SKM-1 treated with dmso at 0.1 percent for 144 hours (cell line): ENCODE measurements around the gene HOXD10.

Source experiments
- DNase-seq: peaks from one replicate; lab custom pipeline; 2025; ENCODE audit not compliant: unreplicated experiment; lab: John Stamatoyannopoulos, UW

Gene HOXD10

DNA sequence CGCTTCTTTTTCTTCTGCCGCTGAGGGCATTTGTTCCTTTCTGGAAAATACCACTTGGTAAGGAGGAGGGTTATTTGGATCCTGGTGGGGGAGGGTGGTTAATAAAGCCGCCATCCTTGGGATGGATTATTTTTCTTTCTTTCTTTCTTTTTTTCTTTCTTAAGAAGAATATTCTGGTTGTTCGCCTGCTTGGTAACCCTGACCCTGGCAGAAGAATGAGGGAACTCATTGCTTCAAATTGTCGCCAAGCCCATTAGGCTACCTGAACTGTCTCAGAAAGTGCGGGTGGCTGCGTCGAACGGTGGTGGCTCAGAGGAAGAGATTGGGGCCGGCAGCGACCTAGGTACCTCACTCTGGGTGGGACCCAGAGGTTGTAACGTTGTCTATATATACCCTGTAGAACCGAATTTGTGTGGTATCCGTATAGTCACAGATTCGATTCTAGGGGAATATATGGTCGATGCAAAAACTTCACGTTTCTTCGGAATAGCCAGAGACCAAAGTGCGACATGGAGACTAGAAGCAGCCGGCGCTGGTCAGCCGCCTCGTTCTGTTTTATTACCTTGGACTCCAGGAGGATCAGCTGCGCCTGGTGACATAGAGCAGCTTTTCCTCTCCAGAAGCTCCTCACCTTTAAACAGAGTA is 33.5 kb downstream of the HOXD10 start:
- DNase-seq, result no peak

DNA sequence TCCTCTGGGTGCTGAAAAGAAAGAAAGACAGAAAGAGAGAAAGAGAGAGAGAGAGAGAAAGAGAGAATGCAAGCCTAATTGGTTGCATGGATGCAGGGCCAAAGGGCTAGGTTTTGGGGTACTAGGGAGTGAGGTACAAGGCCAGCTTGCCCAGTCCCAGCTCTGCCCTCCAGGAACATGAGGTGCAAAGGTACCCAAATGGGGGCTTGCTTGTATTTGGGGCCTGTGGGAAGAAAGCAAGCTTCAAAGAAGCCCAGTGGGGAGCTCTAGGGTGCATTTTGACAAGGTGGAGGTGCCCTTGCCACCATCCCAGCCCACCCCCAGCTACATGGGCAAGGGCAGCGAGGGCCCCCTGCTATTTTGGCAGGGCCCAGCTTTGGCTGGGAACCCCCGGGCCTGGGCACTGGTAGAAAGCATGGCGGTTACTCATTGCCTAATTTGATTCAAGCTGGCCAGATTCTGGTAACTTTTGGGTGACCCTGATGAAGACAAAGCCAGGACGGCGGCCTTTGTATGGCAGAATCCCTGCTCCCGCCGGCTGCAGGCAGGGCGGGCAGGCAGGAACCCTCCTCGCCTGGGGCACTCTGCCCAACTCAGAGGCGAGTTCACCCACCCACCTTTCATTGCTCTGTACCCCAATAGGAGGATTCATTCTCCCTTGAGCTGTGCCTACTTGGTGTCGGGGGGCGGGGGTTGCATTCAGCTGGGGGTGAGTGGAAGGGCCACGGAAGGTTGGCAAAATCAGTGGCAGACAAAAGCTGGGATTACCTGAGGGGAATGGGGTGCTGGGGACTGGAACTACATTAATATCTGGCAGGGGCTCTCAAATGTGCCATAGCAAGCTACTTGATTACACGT is 34.2 kb downstream of the HOXD10 start:
- no peak for DNase-seq

DNA sequence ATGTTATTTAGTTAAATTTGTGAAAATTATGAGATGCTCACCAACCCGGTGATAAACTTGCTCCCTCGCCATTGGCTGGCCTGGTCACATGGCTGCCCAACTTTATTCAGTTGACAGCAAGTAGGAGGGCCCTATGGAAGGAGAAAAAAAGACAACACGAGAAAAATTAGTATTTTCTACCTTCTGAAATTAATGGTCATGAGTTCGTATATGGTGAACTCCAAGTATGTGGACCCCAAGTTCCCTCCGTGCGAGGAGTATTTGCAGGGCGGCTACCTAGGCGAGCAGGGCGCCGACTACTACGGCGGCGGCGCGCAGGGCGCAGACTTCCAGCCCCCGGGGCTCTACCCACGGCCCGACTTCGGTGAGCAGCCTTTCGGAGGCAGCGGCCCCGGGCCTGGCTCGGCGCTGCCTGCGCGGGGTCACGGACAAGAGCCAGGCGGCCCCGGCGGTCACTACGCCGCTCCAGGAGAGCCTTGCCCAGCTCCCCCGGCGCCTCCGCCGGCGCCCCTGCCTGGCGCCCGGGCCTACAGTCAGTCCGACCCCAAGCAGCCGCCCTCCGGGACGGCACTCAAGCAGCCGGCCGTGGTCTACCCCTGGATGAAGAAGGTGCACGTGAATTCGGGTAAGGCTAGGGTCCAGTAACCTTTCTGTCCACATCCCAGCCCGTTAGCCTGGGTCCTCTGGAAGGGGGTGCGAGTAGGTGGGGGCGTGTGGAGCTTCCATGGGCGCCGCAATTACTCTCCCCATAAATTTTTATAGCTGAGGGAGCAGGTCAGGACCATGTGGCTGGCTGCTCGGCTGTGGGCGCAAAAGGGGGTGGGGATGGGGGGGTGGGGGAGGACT is 35.1 kb downstream of the HOXD10 start, which contains the start of gene HOXD4:
Gene HOXD4, plus strand, starts transcription at position 109 of the 846 bp plus-strand sequence. Its CDS starts 84 bp downstream, at position 193.
- no peak for DNase-seq

DNA sequence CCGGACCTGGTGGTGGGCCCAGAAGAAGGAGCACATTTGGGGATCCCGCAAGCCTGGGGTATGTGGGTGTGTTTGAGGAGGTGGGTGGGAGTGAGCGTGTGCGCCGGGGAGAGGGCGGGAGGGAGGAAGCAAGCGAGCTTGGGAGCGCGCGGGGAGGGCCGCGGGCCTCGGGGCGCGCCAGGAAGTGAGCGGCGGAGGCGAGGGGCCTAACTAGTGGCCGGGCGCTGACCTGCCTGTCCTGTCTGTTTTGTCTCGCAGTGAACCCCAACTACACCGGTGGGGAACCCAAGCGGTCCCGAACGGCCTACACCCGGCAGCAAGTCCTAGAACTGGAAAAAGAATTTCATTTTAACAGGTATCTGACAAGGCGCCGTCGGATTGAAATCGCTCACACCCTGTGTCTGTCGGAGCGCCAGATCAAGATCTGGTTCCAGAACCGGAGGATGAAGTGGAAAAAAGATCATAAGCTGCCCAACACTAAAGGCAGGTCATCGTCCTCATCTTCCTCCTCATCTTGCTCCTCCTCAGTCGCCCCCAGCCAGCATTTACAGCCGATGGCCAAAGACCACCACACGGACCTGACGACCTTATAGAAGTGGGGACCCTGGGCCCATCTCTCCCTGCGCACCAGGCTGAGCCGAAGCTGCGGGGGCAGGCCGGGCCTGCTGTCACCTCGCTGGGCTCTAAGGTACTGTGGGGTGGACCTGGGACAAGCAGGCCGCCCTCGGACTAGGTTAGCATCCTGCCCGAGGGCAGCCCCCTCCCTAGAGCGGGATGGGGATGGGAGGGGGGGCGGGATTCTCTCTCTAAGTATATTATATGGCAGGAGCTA is 36.0 kb downstream of the HOXD10 start:
- DNase-seq, result no peak

DNA sequence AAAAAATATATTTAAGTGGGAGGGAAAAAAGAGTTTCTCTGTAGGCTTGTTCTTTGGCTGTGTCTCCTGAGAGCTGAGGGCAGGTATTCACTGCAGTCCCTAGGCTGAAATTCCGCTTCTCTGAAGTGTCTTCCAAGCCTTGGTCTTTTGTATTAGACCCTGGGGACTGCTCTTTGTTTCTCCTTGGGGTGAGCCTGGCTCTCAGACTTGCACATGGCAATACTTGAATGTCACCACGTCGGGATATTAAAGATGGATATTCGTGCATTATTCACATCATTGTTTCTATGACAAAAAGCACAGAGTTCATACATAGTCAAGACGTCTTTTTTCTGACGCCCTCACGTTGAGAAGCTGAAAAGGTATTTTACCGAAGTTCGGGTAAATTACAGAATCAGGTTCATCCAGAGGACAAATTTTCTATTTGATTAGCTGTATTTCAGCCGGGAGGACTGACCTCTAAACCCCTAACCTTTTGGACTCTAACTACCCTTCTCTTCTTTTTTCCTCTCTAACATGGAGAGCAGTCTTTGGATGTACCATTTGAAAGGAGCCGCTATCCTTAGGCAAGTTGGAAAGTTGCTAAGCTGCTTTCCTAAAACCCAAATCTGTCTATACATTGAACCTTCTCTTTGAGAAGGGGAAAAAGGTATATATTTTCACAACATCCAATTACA is 38.1 kb downstream of the HOXD10 start:
- no peak for DNase-seq

DNA sequence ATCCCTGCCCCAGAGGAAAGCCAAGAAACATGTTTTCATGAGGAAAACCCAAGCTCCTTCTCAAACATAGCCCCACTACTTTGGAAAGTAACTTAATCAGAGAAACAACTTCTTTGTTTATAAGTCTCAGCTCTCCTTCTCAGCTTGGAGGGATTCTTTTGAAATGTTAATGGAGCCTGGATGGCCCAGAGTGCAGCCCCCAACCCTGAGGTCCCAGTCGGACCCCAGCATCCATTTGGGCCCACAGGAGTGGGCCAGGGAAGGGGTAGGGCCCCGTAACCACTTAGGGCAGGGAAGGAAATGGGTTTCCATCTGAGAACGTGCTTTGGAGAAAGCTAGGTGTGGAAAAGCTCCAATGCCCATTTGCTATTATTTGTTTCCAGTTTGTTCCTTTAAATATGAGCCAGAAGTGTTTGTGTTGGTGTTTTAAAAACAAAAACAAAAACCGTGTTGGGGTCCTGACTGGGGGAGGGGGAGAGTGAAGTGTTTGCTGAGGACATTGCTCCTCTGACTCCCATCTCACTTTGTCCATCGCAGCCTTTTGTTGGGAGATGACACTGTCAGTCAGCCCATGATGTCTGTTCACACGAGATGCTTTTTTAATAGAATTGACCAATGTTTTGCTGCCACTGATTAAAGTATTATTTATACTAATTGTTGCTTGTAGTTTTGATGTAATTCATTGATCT is 38.9 kb downstream of the HOXD10 start:
- no peak for DNase-seq

DNA sequence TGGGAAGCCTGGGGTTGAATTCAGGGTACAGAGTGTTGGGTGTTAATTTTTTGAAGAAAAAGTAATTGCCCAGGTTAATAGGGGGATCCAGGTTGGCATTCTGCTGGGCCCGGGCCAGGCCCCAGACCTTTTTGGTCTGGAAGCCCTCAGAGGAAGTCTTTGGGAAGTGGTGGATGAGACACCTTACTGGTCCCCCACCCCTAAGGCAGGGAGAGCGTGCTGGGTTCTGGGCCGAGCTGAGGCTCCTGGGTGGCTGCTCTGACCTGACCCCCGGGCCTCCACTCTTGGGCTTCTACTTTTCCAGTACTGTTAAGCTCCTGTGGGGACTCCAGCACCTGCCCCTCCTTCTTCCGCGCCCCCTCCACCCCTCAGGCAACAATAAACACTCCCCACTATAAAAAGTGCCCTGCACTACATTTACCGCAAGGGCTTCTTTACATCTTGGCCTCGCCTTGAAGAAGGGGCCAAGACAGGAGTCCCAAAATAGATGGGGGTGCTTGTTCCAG is 39.8 kb downstream of the HOXD10 start:
- DNase-seq, result no peak

DNA sequence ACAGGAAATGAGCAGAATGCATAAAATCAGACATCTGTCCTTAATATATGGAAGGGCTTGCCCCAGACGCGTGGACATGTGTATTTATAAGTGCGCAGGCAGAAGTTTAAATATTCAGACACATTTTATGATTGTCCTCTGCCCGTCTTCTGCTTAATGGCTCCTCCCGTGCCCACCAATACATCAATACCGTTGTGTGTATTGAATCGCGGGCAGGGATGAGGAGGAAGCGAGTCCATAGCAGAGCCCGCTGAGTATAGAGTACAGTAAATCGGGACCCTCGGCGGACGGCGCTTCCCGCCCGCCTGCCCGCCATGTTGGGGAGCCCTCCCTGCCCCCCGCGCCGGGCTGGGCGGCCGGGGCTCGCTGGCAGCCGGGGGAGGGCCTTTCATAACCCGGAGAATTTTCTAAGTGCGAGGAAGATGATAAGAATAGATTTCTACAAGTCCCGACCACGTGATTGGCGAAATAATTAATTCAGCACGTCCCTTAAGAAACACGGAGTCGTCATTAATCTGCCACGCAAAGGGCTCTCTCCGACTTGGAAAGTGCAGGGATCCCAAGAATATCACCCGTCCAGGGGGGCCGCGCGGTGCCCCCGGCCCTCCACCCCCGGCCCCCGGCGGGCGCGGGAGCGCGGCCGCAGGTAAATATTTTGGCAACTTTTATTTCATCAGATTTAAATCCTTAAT is 40.4 kb downstream of the HOXD10 start, which contains the start of gene HOXD3:
Gene HOXD3, plus strand, starts transcription at position 501 of the 692 bp plus-strand sequence. CDS start 11,808 bp downstream, outside the sequence.
- DNase-seq, result no peak

DNA sequence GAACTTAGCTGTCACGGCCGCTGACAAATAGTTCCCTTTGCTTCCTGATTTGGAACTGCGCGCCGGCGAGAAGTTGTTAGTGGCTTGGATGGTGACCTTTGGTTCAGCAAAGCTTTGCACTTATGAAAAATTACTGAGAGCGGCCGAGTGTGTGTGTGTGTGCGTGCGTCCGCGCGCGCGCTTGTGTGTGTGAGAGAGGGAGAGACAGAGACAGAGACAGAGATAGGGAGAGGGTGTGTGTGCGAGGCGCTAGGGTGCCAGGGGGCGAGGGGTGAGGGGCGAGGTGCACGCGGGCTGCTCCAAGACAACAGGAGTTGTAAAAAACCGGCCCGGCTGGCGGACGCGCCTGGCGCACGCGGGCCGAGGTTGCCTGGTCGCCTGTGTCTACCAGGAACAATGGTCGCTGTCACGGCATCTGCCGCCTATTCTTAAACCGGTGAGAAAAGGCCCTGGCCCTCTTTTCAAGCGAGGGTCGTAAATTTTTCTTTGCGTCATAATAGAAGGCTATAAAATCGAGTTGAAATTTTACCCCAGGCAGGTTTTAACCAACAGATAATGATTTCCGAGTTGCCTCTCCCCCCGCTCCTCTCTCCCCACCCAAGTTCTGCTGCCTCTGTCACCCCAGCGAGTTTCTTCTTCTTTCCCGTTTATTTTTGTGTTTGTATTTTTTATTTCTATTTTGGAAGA is 41.1 kb downstream of the HOXD10 start:
- DNase-seq, result no peak

DNA sequence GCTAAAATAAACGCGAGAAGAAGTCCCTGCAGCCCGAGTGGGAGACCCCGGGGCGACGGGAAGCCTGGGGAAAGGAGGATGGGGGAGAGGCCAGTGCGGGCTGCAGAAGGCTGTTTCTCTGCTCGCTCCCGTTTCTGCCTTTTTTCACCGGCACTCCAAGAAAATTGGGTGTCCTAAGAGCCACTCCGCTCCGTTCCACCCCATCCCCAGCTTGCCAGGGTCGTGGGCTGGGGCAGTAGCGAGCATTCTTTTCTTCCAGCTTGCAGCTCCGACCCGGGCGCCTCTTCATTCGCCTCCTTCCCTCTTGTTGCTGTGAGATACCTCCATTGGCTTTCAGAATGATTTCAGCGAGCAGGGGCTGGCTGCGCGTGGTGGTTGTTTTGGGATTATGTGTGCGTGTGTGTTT is 41.6 kb downstream of the HOXD10 start:
- no peak for DNase-seq

DNA sequence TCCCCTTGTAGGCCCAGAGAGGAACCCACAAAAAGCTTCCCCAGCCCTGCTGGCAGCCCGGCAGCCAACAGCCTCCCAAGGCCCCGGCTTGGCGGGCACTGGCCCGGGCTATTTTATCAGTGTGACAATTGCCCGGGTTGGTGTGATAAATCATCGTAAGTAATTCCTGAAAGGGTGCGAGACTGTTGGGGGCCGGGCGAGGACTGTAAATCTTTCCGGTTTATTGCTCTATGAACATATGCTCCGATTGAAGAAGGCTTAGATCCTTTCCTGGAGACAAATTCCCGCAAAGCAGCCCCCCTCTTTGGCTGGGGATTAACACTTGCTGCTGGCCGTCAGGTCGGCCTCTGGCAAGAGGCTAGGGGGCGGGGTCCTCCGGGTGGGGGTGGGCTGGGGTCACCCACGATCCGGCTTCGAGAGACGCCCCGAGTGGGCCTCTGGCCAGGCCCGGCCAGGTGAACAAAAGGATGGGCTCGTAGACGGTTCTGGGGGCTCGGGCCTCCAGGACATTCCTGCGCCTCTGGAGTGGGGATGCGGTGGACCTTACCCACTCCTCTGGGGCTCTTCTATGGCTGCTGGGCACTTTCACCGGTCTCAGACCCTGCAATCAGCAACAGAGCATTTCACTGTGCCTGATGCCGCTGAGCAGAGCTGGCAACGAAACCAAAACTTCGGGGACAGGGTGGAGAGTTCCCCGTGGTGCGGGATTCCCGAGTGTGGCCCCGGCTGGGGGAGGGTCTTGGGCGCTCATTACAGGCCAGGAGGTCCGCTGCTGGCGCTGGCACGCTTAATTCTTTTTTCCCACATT is 42.5 kb downstream of the HOXD10 start:
- no peak for DNase-seq

DNA sequence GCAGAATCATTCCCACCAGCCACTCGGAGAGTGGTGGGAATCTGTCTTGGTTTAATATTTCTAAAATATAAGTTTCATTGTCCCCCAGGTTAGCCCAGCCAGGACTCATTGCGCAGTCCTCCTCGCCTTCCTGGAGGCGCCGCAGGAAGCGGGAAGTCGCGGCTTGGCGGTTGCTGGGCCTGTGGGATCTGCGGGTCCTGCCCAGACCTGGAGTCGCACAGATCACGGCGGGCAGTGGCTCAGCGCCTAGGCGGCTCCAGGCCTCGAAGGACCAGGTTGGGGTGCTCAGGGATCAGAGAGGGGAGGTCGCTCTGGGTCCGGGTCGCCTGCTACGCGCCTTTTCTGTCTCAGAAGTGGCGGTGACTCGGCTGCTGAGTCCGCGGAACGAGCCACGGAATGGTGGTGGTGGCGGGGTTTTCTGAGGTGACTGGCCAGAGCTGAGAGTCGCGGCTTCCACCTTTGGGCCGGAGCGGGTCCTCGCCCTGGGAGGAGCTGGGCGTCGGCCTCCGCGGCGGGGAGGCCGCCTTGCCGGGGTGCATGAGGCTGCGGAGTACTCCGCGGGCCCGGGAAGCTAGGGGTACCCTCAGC is 43.2 kb downstream of the HOXD10 start:
- no peak for DNase-seq

DNA sequence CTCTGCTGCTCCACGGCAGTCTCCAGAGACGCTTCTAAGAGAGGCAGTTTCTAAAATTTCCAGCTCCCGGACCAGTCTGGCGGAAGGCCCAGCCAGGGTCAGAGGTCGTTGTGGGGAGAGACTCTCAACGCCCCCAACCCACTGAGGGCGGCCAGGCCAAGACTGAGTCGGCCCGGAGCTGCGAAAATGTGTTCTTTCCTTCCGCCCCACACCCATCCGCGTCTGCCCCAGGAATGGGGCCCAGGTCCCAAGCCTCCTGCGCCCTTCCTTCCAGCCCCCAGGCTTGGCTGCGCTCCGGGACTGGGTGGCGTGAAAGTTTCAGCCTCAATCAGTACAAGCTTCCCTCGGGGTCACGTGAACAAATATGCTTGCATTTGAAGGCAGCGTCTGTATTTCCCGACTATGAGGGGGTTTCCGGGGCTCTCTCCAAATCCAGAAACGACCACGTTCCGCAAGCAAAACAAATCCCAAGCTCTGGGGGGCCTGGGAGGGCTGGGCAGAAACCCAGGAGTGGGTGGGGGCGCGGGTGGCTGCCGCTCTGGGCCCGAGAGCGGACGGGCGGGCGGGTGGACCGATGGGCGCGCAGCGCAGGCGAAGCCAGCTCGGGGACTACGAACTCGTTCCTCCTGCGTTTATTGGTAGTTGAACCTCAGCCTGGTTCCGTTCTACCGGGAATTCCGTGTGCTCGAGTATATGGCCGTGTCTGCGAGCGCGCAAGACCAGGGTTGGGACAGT is 43.8 kb downstream of the HOXD10 start:
- DNase-seq, result no peak

DNA sequence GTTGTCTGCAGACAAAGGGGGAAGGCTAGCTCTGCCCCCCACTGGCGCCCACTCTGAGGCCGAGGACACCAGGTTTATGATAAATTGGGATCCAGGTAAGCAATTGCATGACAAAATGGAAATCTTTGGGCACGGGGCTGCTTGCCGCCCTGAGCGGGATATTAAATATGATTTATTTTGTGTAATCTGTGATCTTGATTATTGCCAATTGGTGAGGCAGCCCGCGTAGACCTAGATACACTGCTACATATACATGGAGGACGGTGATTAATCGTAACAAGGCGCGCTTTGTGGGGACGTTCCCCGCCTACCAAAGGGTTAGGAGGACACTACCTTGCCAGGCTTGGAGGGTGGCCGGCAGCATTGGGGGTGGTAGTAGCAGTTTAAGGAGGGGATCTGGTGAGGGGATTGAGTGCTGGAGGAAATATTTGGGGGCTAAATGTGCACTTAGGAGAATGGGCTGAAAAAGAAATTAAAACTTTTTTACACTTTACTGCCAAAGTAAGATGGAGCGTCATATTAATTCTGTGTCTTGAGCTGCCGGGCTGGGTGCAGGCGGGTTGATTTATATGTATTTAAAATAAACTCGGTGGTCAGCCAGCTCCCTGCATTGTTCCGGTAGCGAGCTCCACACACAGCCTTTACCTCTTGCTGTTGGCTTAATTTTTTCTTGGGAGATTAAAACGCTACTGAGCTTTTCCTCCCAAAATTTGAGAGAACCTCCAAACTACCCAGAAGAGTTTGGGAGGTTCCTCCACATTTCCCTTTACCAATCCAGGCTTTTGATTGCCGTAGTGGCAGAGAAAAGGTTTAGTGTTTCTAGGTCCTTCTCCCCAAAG is 44.6 kb downstream of the HOXD10 start:
- no peak for DNase-seq
